HCT116 (cell line): ENCODE measurements around the gene GRB7. TPM values are rescaled to one million over a fixed set of nuclear protein-coding genes. Genes with fewer than 3 reads are reported as not detected.
A peak's percentile ranks its signal among the peaks of the same experiment; 100 is the strongest.

Experiments used
- ATAC-seq: fragments of 200-7000 bp; cut with Tn5 transposase; 2 replicates; pipeline ENCODE4 v1.9.1; 2020; ENCODE audit warnings: mild to moderate bottlenecking, moderate library complexity
- BruUV-seq: library from RNA; stranded (reverse); fragments of 400-500 nt; replicated peaks from 2 replicates; lab custom pipeline; 2021; lab: Mats Ljungman, UMichigan
- CTCF ChIA-PET: fragments of 300-600 bp; sonication (Branson Sonifier 250); formaldehyde crosslinking; loops from one replicate; lab custom pipeline; 2021; ENCODE audit warnings: antibody characterized with exemption; lab: Charles Lee
- POLR2A ChIA-PET: fragments of 300-600, 350-600 bp; sonication (Branson Sonifier 250); formaldehyde crosslinking; loops from one replicate; lab custom pipeline; 2021; ENCODE audit warnings: antibody characterized with exemption; lab: Charles Lee
- RAD21 ChIA-PET, 2 experiments: fragments of 300-600 bp; sonication (Branson Sonifier 250); formaldehyde crosslinking; loops; one replicate each; lab custom pipeline; 2023; ENCODE audit warnings: low total read pairs in 2 of 2; ENCODE audit not compliant: uncharacterized antibody in 2 of 2, unreplicated experiment in 2 of 2, low non-redundant PET in 1 of 2; lab: Charles Lee
- DNase-seq: peaks from one replicate; pipeline ENCODE4 v3.0.0-alpha.2; 2010; ENCODE audit warnings: low read depth, low spot score
- H2AFZ ChIP-seq: fragments of 200-600 bp; shearing (Covaris generic), sonication (generic); 2 replicates; pipeline ENCODE4 v1.6.1; 2017; ENCODE audit warnings: low read depth, mixed run types, mixed read lengths, antibody characterized with exemption, low read length; ENCODE audit not compliant: poor library complexity, severe bottlenecking
- H3K27ac ChIP-seq: 2 replicates; pipeline ENCODE4 v1.5.1; 2012; ENCODE audit warnings: low read depth, low read length
- H3K27me3 ChIP-seq: fragments of 200-600 bp; sonication (generic); 2 replicates; pipeline ENCODE4 v1.6.1; 2016; ENCODE audit warnings: mixed run types, low read length, mixed read lengths; ENCODE audit not compliant: insufficient read depth
- H3K36me3 ChIP-seq, 2 experiments: fragments of 200-500 bp in 1 of 2; fragments of 200-600 bp in 1 of 2; sonication (Bioruptor generic) in 1 of 2; sonication (generic) in 1 of 2; 2 replicates each; pipeline versions ENCODE4 v1.5.1 to v1.6.1; 2014 to 2016; ENCODE audit warnings: low read length in 2 of 2, inconsistent platforms in 1 of 2, mixed read lengths in 1 of 2, mixed run types in 1 of 2; ENCODE audit not compliant: insufficient read depth in 2 of 2, control insufficient read depth in 1 of 2
- H3K4me1 ChIP-seq, 2 experiments: fragments of 200-600 bp in 1 of 2; sonication (generic) in 1 of 2; 2 replicates each; pipeline versions ENCODE4 v1.5.1 to v1.6.1; 2012 to 2017; ENCODE audit warnings: low read length in 2 of 2, inconsistent platforms in 1 of 2, mild to moderate bottlenecking in 1 of 2, mixed read lengths in 1 of 2, mixed run types in 1 of 2, moderate library complexity in 1 of 2; ENCODE audit not compliant: insufficient read depth in 2 of 2, control insufficient read depth in 1 of 2
- H3K4me2 ChIP-seq: fragments of 200-600 bp; sonication (generic); 2 replicates; pipeline ENCODE4 v1.6.1; 2017; ENCODE audit warnings: mixed run types, low read length, mixed read lengths
- H3K4me3 ChIP-seq, 2 experiments: fragments of 200-600 bp in 1 of 2; sonication (generic) in 1 of 2; replicated peaks in 1 of 2; 2 replicates each; pipeline ENCODE4 v1.5.1; 2011 to 2016; ENCODE audit warnings: low read length in 2 of 2, control low read depth in 1 of 2, low read depth in 1 of 2, mild to moderate bottlenecking in 1 of 2, mixed read lengths in 1 of 2, mixed run types in 1 of 2
- H3K79me2 ChIP-seq: fragments of 200-600 bp; sonication (generic); 2 replicates; pipeline ENCODE4 v1.6.1; 2017; ENCODE audit warnings: mild to moderate bottlenecking, mixed run types, low read length, moderate library complexity, mixed read lengths; ENCODE audit not compliant: insufficient read depth
- H3K9ac ChIP-seq: fragments of 200-600 bp; sonication (generic); 2 replicates; pipeline ENCODE4 v1.6.1; 2016; ENCODE audit warnings: low read length, mixed read lengths
- H3K9me2 ChIP-seq: fragments of 200-600 bp; sonication (generic), shearing (Covaris generic); 2 replicates; pipeline ENCODE4 v1.6.1; 2017; ENCODE audit warnings: mixed run types, mild to moderate bottlenecking, moderate library complexity; ENCODE audit not compliant: insufficient read depth
- H3K9me3 ChIP-seq, 2 experiments: fragments of 200-500 bp in 1 of 2; fragments of 200-600 bp in 1 of 2; sonication (Bioruptor generic) in 1 of 2; sonication (generic) in 1 of 2; 2 replicates each; pipeline ENCODE4 v1.6.1; 2014 to 2017; ENCODE audit warnings: low read length in 2 of 2, mixed read lengths in 2 of 2, inconsistent platforms in 1 of 2, low read depth in 1 of 2, mild to moderate bottlenecking in 1 of 2, mixed run types in 1 of 2, moderate library complexity in 1 of 2; ENCODE audit not compliant: control insufficient read depth in 1 of 2, insufficient read depth in 1 of 2
- H4K20me1 ChIP-seq: fragments of 200-600 bp; sonication (generic), shearing (Covaris generic); 2 replicates; pipeline ENCODE4 v1.6.1; 2017; ENCODE audit warnings: mixed run types, mild to moderate bottlenecking, moderate library complexity; ENCODE audit not compliant: insufficient read depth
- YY1 ChIP-seq: IDR thresholded peaks from 2 replicates; pipeline ENCODE4 v1.6.1; 2011; ENCODE audit warnings: low read length, low read depth, moderate library complexity, mild to moderate bottlenecking; ENCODE audit not compliant: insufficient replicate concordance; ENCODE audit errors: extremely low read depth
- intact Hi-C: fragments of 100-400 bp; cut with micrococcal nuclease; formaldehyde crosslinking; loops from 2 replicates; pipeline ENCODE4 v1.10.0; 2022
- total RNA-seq: library from RNA; stranded (reverse); gene quantifications from one replicate; pipeline ENCODE4 v1.2.1, GENCODE V29; 2021; ENCODE audit not compliant: unreplicated experiment
- TF ChIP-seq, protein P1 (sequence below): IDR thresholded peaks from 2 replicates; pipeline ENCODE4 v1.6.1; 2012; ENCODE audit warnings: low read depth

GRB7 gene
- total RNA-seq, 1 experiment from 2014 or later = 51.9 TPM

GRCh38 chr17:39701784-39702422 is 35.8 kb upstream of the GRB7 start:
- no peak overlapping the region for H3K27ac ChIP-seq

More at GRCh38 chr17:39701784-39702422, 35.8 kb upstream of the GRB7 start:
- no peak overlapping the region for H3K4me3 ChIP-seq
- H3K36me3 ChIP-seq = no peaks in the 10 kb centered on the region
- TF ChIP-seq YY1 = no peak
- TF ChIP-seq, protein P1, sequence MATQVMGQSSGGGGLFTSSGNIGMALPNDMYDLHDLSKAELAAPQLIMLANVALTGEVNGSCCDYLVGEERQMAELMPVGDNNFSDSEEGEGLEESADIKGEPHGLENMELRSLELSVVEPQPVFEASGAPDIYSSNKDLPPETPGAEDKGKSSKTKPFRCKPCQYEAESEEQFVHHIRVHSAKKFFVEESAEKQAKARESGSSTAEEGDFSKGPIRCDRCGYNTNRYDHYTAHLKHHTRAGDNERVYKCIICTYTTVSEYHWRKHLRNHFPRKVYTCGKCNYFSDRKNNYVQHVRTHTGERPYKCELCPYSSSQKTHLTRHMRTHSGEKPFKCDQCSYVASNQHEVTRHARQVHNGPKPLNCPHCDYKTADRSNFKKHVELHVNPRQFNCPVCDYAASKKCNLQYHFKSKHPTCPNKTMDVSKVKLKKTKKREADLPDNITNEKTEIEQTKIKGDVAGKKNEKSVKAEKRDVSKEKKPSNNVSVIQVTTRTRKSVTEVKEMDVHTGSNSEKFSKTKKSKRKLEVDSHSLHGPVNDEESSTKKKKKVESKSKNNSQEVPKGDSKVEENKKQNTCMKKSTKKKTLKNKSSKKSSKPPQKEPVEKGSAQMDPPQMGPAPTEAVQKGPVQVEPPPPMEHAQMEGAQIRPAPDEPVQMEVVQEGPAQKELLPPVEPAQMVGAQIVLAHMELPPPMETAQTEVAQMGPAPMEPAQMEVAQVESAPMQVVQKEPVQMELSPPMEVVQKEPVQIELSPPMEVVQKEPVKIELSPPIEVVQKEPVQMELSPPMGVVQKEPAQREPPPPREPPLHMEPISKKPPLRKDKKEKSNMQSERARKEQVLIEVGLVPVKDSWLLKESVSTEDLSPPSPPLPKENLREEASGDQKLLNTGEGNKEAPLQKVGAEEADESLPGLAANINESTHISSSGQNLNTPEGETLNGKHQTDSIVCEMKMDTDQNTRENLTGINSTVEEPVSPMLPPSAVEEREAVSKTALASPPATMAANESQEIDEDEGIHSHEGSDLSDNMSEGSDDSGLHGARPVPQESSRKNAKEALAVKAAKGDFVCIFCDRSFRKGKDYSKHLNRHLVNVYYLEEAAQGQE = no peak
- DNase-seq = no peak
- H4K20me1 ChIP-seq = no peaks in the 10 kb centered on the region
- ChIA-PET POLR2A (no interaction called here), CTCF (no interaction called here), RAD21 (no interaction called here)
- ATAC-seq = no peak
- H2AFZ ChIP-seq = no peak overlapping the region
- H3K79me2 ChIP-seq = peaks cover 64% of the 10 kb centered on the region
- peaks cover 40 to 65% of the 10 kb centered on the region in 2 experiments for H3K4me1 ChIP-seq
- intact Hi-C loops = no loop called here
- no TSS peak for BruUV-seq
- 0 out of 2 replicates have a peak overlapping the region, but pooled peaks have one; percentile 91 for H3K9ac ChIP-seq
- no peaks in the 10 kb centered on the region for H3K9me3 ChIP-seq
- peak overlapping the region; percentile 79 for H3K4me2 ChIP-seq
- no peaks in the 10 kb centered on the region for H3K9me2 ChIP-seq
- no peaks in the 10 kb centered on the region for H3K27me3 ChIP-seq
